HL-60 (cell line): Measurements from ENCODE around the gene MORF4L1.
"Not testable (repeated sequence)": the region's sequence is repeated elsewhere in the genome, so short reads cannot be mapped to it uniquely, and the experiment has no call there.

ENCODE experiments used
- CTCF ChIP-seq: IDR thresholded peaks from one replicate; pipeline ENCODE4 v1.5.1; 2011; ENCODE audit warnings: low read length, control low read depth, inconsistent platforms; ENCODE audit not compliant: insufficient read depth
- GABPA ChIP-seq: IDR thresholded peaks from 2 replicates; pipeline ENCODE4 v1.6.1; 2012; ENCODE audit warnings: low read depth
- POLR2AphosphoS5 ChIP-seq: IDR thresholded peaks from 2 replicates; pipeline ENCODE4 v1.6.1; 2012; ENCODE audit warnings: low read depth
- REST ChIP-seq: IDR thresholded peaks from 2 replicates; pipeline ENCODE4 v1.6.1; 2012; ENCODE audit warnings: low read depth; ENCODE audit not compliant: insufficient replicate concordance

- TF ChIP-seq CTCF, POLR2AphosphoS5, GABPA, REST: not testable (repeated sequence)
Observed at GRCh38 chr15:78866031-78866430, 6.7 kb upstream of the MORF4L1 start.
